ENCODE measurements around the gene DDX28. TPM values are rescaled to one million over a fixed set of nuclear protein-coding genes. Genes with fewer than 3 reads are reported as not detected.
A peak's percentile ranks its signal among the peaks of the same experiment; 100 is the strongest.

DDX28 gene
- total and polyA plus RNA-seq, 2 of the 8 experiments (the other 6 are each of a cell fraction or from before 2014, with no cell fraction given) = 16.8 to 28.1 TPM

- H2AK5ac ChIP-seq (ENCODE audit: low read depth, low read length) = no peak overlapping the region
- peak; percentile 76 to 96 for DNase-seq (ENCODE audit: low read depth in 1 of 2, low spot score in 2 of 2)
- H3K27me3 ChIP-seq (replicated peaks in 1 of 4; ENCODE audit: control insufficient read depth in 3 of 4, extremely low read depth in 1 of 4, insufficient read depth in 3 of 4, low read length in 3 of 4) = no peaks in the 10 kb centered on the region
- H4K20me1 ChIP-seq (replicated peaks in 1 of 2; ENCODE audit: control insufficient read depth in 1 of 2, insufficient read depth in 2 of 2, low read length in 2 of 2) = no peaks in the 10 kb centered on the region
- no peak overlapping the region for H2BK12ac ChIP-seq (ENCODE audit: low read depth, low read length)
- 75% methylated on average over 14 of the region's 14 CpGs; no CpG with 5 or more reads in 1 of the 2 experiments for WGBS, 2 experiments (ENCODE audit: extremely low coverage in 1 of 2, insufficient coverage in 1 of 2, insufficient read length in 1 of 2, insufficient replicate concordance in 2 of 2, low coverage in 1 of 2, low lambda C conversion rate in 2 of 2, missing lambda C conversion rate in 1 of 2)
- no peaks in the 10 kb centered on the region for H3K79me1 ChIP-seq (ENCODE audit: low read depth, low read length)
- no peak overlapping the region for H2BK5ac ChIP-seq (ENCODE audit: low read depth, low read length)
- peak; percentile 48 for FAIRE-seq
- no peak overlapping the region for H3K9ac ChIP-seq (replicated peaks in 1 of 4; ENCODE audit: extremely low read depth in 1 of 4, low read depth in 3 of 4, low read length in 3 of 4)
- H3K14ac ChIP-seq (ENCODE audit: insufficient read length) = no peak overlapping the region
- H2BK15ac ChIP-seq (ENCODE audit: low read length) = no peak overlapping the region
- peaks cover 2 to 6% (median 3%) of the 10 kb centered on the region in 4 experiments; a peak in 4 of 8 replicates for H3K36me3 ChIP-seq (ENCODE audit: control insufficient read depth in 2 of 4, insufficient read depth in 4 of 4, low read length in 3 of 4)
- no peak overlapping the region for H3K23ac ChIP-seq (ENCODE audit: insufficient read length)
- no peak overlapping the region for H3K4ac ChIP-seq (replicated peaks; ENCODE audit: insufficient read length, low read depth, low read length)
- 0 out of 2 replicates have a peak overlapping the region, but pooled peaks have one; percentile 4 for H4K8ac ChIP-seq (ENCODE audit: extremely low read depth, insufficient read depth, low read length)
- H3K4me2 ChIP-seq (ENCODE audit: insufficient read depth in 1 of 2, low read depth in 2 of 2, low read length in 2 of 2) = no peak overlapping the region
- H2AFZ ChIP-seq (ENCODE audit: low read length) = no peak overlapping the region
- H3K9me3 ChIP-seq (ENCODE audit: insufficient read depth in 2 of 2, low read depth in 1 of 2, low read length in 1 of 2) = no peaks in the 10 kb centered on the region
- H2BK20ac ChIP-seq (ENCODE audit: low read length) = no peak overlapping the region
- H3K79me2 ChIP-seq (ENCODE audit: control insufficient read depth in 1 of 2, insufficient read depth in 2 of 2, low read length in 2 of 2) = no peaks in the 10 kb centered on the region
- H3K4me1 ChIP-seq (replicated peaks in 1 of 4; ENCODE audit: control insufficient read depth in 3 of 4, insufficient read depth in 4 of 4, low read length in 3 of 4) = no peaks in the 10 kb centered on the region
- H3K27ac ChIP-seq (ENCODE audit: low read depth, low read length) = no peak overlapping the region
- no peak overlapping the region for H3K56ac ChIP-seq (replicated peaks; ENCODE audit: insufficient read length, low read depth, low read length)
- CTCF ChIA-PET (ENCODE audit: partially characterized antibody) = interaction anchor here (0.6 to 4.1 kb wide), 53 partner anchors 8 to 540 kb away, joined by 3 to 41 read pairs (median 5); partner anchors contain the start of genes CTRL, DDX28, DPEP2 and DUS2
- no peak overlapping the region for H4K91ac ChIP-seq (replicated peaks; ENCODE audit: insufficient read length, low read length)
- no peak overlapping the region for H3K18ac ChIP-seq (ENCODE audit: extremely low read depth, low read length)
- no peak overlapping the region for H2BK120ac ChIP-seq (replicated peaks; ENCODE audit: low read depth, low read length)
- H4K5ac ChIP-seq (ENCODE audit: insufficient read length, low read depth, low read length) = no peak overlapping the region
- no peaks in the 10 kb centered on the region for H3K23me2 ChIP-seq (ENCODE audit: low read depth, low read length)
- H3K4me3 ChIP-seq (ENCODE audit: extremely low read depth in 1 of 4, insufficient read depth in 2 of 4, low read depth in 3 of 4, low read length in 4 of 4) = no peak overlapping the region
- POLR2A ChIA-PET (ENCODE audit: partially characterized antibody) = interaction anchor here (0.7 to 3.6 kb wide), 3 partner anchors 18 to 43 kb away, joined by 3 to 17 read pairs (median 3); partner anchors contain the start of genes DDX28 and DUS2
- TF ChIP-seq TBP (IDR thresholded peaks at IDR 0.05; ENCODE audit: low read depth, low read length) (peak; percentile 18; the same call in 1 of the 2 replicates), EZH2 (IDR thresholded peaks at IDR 0.05; ENCODE audit: low read depth, low read length, severe bottlenecking) (no peak), RAD21 (IDR thresholded peaks at IDR 0.05 in 1 of 2, conservative IDR thresholded peaks at IDR 0.05 in 1 of 2; ENCODE audit: low read depth in 2 of 2, low read length in 2 of 2) (peak; percentile 97), POLR2A (IDR thresholded peaks at IDR 0.05; ENCODE audit: control extremely low read depth in 1 of 2, low read depth in 2 of 2, low read length in 2 of 2) (no peak), JUND (IDR thresholded peaks at IDR 0.05; ENCODE audit: low read length) (0 out of 2 replicates have a peak, but pooled peaks have one; percentile 18), CTCF (IDR thresholded peaks at IDR 0.05; ENCODE audit: control extremely low read depth in 1 of 3, insufficient read depth in 1 of 3, low read depth in 1 of 3, low read length in 3 of 3) (peak; percentile 89 to 97 (median 96)), RNF2 (IDR thresholded peaks at IDR 0.05; ENCODE audit: borderline replicate concordance, low read depth, low read length, missing control alignments, poor library complexity, severe bottlenecking) (no peak), CBX8 (IDR thresholded peaks at IDR 0.05; ENCODE audit: borderline replicate concordance, low read depth, low read length) (no peak)
These were observed 17.7 kb upstream of the DDX28 start for GRCh38 chr16:68040506-68041288.
